Putamen (tissue), 1 donor: ENCODE data around the gene ENDOU.

ENCODE experiments used
- DNase-seq: peaks from one replicate; pipeline ENCODE4 v3.0.0-alpha.2; 2016; ENCODE audit warnings: low spot score

ENDOU gene

GRCh38 chr12:47757364-47757839, 32.1 kb upstream of the ENDOU start:
- DNase-seq: no peak

GRCh38 chr12:47755655-47756562, 30.6 kb upstream of the ENDOU start:
- no peak for DNase-seq

- DNase-seq: no peak
Observed at GRCh38 chr12:47754881-47755280, 29.6 kb upstream of the ENDOU start.

GRCh38 chr12:47754126-47754525, 28.8 kb upstream of the ENDOU start:
- DNase-seq: no peak

- DNase-seq: no peak
Observed at GRCh38 chr12:47753021-47754001, 28.0 kb upstream of the ENDOU start.

- no peak for DNase-seq
Observed at GRCh38 chr12:47752552-47752951, 27.3 kb upstream of the ENDOU start.

- DNase-seq: no peak
Observed at GRCh38 chr12:47752121-47752520, 26.8 kb upstream of the ENDOU start.

GRCh38 chr12:47751561-47751960, 26.3 kb upstream of the ENDOU start:
- no peak for DNase-seq

GRCh38 chr12:47750916-47751470, 25.7 kb upstream of the ENDOU start:
- DNase-seq: no peak

GRCh38 chr12:47750229-47750798, 25.0 kb upstream of the ENDOU start:
- no peak for DNase-seq

- no peak for DNase-seq
Observed at GRCh38 chr12:47748899-47749298, 23.6 kb upstream of the ENDOU start.

GRCh38 chr12:47748507-47748828, 23.2 kb upstream of the ENDOU start:
- DNase-seq: no peak

- no peak for DNase-seq
Observed at GRCh38 chr12:47747596-47748506, 22.6 kb upstream of the ENDOU start.

- no peak for DNase-seq
Observed at GRCh38 chr12:47747126-47747525, 21.8 kb upstream of the ENDOU start.

- no peak for DNase-seq
Observed at GRCh38 chr12:47746523-47746922, 21.2 kb upstream of the ENDOU start.

- DNase-seq: no peak
Observed at GRCh38 chr12:47746073-47746472, 20.8 kb upstream of the ENDOU start.

GRCh38 chr12:47745485-47746041, 20.3 kb upstream of the ENDOU start:
- no peak for DNase-seq

GRCh38 chr12:47744778-47745436, 19.6 kb upstream of the ENDOU start:
- DNase-seq: no peak

GRCh38 chr12:47744005-47744651, 18.8 kb upstream of the ENDOU start:
- DNase-seq: no peak
